PFSK-1 (cell line): ENCODE measurements around the gene BRAF.

Experiments used
- FOXP2 ChIP-seq: optimal IDR thresholded peaks from 2 replicates; pipeline ENCODE3; 2011; ENCODE audit warnings: borderline replicate concordance, control low read depth, inconsistent platforms; ENCODE audit not compliant: insufficient read depth; ENCODE audit errors: extremely low read length, extremely low read depth
- POLR2AphosphoS5 ChIP-seq: IDR thresholded peaks from 2 replicates; pipeline ENCODE4 v1.6.1; 2012; ENCODE audit warnings: low read depth, mild to moderate bottlenecking, control low read depth, low read length, moderate library complexity
- REST ChIP-seq, 2 experiments: IDR thresholded peaks; 2 replicates each; pipeline versions ENCODE4 v1.6.1 to v1.8.0; 2011 to 2012; ENCODE audit warnings: low read depth in 2 of 2, low read length in 2 of 2, control low read depth in 1 of 2, inconsistent platforms in 1 of 2, mild to moderate bottlenecking in 1 of 2, moderate library complexity in 1 of 2; ENCODE audit not compliant: insufficient read depth in 1 of 2
- TAF1 ChIP-seq: IDR thresholded peaks from 2 replicates; pipeline ENCODE4 v1.6.1; 2012; ENCODE audit warnings: low read length, control low read depth, borderline replicate concordance; ENCODE audit not compliant: insufficient read depth

- TF ChIP-seq POLR2AphosphoS5 (no peak), REST (IDR thresholded peaks at IDR 0.05; ENCODE audit: insufficient read depth in 1 of 2, low read depth in 2 of 2, low read length in 2 of 2) (no peak), FOXP2 (no peak), TAF1 (no peak)
These were observed 172.2 kb downstream of the BRAF start for GRCh38 chr7:140752533-140752932.
